Activated T-helper 1 cell treated with anti-CD3 and anti-CD28 coated beads, Interleukin-2, amount 50 U/mL, for 16 hours (primary cell): ENCODE results near the gene ASZ1.

ENCODE experiments used
- DNase-seq, 2 donors: peaks; one replicate each; pipeline ENCODE4 v3.0.0-alpha.2; 2020; ENCODE audit warnings: low read depth in 1 of 2, low spot score in 1 of 2

Gene ASZ1

DNA sequence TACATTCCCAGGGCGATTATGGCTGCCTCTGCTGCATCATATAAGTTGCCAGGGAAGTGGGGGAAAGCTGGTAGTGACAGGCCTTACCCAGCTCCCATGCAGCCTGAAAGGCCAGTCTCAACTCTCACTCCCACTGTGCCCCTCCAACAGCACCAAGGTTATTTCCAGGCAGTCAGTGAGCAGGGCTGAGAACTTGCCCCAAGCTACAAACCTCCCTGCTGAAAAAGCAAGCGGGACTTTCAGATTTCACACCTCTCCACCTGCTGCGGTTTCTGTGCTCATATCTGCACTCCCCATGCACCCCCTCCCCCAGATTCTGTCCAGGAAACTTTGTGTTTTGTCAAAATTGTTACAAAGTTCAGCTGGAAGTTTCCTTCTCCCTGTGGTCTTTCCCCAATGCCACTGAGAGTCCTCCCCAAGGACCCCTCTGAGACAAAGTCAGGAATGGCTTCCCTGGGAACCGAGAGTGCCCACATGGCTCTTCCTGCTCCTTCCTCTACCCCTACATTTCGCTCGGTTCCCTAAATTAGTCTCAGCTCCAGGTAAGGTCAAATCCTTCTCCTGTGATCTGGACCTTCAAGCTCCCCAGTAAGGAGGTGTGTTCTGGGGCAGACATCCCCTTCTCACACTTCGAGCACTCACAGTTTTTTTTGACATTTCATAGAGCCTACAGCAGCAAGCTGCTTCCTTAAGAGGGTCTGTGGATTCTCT lies 79.2 kb downstream of the ASZ1 start:
- DNase-seq = no peak

DNA sequence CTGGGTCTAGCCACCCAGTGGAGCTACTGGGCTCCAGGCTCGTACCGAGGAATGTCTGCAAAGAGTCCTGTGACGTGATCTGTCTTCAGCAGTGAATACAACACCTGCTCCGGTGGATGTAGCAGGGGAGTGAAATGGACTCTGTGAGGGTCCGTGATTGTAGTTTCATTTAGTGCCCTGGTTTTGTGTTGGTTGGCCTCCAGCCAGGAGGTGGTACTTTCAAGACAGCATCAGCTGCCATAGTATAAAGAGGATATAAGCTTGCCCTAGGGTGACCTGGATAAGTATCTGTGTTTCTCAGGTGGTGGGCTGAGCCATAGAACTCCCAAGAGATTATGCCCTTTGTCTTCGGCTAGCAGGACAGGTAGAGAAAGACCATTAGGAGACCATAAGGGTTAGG lies 79.8 kb downstream of the ASZ1 start:
- DNase-seq = no peak

DNA sequence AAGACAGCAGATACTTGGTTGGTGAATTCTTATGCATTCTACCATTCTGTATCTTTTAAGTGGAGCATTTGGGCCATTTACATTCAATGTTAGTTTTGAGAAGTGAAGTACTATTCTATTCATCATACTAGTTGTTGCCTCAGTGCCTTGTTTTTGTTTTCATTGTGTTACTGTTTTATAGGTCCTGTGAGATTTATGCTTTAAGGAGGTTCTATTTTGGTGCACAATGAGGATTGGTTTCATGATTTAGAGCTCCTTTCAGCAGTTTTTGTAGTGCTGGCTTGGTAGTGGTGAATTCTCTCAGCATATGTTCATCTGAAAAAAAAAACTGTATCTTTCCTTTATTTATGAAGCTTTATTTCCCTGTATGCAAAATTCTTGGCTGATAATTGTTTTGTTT lies 81.1 kb downstream of the ASZ1 start:
- DNase-seq = no peak

DNA sequence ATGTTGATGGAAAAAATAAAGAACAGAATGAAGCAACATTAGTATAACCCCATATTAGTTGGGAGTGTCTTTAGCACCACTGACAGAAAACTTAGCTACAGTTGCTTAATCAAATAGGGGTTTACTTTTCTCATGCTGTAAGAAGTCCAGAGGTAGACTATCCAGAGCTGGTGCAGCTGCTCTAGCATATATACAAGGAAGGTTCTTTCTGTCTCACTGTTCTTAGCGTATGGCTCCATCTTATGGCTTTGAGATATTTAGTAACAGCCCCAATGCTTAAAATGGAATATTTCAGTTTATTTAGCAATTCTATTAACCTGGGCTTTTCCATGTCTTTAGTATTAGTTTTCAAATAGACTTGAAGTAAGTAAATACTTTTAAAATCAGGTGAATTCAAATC lies 89.3 kb downstream of the ASZ1 start:
- no peak for DNase-seq

DNA sequence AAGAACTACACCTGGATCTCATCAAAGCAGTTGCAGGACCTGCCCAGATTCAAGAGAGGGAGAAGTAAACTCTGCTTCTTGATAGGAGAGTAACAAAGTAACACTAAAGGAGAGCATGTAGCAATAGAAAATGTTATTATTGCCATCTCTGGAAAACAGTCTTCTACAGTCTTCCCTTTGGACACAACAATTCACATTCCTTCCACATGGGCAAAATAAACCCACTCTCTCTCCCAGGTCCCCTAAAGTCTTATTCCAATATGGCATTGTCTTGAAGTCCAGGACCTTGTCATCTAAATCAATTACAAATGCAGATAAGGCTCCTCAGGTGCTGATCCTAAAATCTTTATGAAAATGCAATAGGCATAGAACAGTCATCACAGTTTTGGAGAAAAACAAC lies 94.1 kb downstream of the ASZ1 start:
- DNase-seq = no peak

DNA sequence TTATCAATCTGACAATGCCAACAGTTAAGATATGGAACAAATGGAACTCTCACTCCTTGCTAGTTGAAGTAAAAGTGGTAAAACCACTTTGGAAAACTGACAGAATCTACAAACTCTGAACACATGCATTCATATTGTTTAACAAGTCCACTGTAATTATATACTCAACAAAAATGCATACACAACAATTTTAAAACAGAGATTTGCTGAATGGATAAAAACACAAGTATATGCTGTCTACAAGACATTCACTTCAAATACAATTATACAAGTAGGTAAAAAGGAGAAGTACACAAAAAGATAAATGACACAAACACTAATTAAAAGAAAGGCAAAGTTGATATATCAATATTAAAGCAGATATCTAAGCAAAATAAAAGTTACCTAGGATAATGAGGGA lies 95.3 kb downstream of the ASZ1 start:
- no peak for DNase-seq

DNA sequence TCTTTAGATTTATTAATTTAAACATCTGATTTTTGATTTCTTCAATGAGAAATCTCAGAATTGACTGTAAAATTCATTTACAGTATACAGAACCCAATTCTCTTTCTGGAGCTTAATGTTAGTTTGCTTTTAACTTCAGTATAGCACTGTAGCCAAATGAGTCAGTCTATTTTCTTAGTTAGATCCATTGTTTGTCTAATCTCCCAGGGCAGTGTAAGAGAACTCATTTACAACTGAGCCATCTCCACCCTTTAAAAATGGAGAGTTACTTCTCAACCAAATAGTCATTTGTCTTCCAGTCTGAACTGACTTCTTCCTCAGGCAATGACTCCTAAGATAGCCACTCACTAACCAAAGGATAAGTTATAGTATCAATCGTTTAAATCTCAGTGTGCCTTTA lies 101.5 kb downstream of the ASZ1 start:
- DNase-seq = no peak

DNA sequence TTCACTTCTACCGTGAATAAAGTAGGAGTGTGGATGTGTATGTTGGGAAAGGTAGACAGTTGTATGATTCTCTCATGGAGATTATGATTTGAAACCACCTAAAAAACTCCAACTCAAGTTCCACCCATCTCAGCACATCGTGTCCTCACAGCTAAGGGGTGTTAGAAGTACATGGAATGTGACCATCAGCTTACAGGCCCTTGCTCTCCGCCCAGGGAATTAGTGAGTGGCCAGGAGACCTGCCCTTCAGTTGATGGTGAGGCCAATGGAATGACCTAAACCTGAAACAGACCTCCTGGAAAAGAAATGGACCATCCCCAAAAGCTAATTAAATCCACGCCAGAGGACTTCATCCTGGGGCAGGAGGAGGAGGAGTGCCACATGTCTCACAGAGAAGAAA lies 102.3 kb downstream of the ASZ1 start:
- DNase-seq = no peak

DNA sequence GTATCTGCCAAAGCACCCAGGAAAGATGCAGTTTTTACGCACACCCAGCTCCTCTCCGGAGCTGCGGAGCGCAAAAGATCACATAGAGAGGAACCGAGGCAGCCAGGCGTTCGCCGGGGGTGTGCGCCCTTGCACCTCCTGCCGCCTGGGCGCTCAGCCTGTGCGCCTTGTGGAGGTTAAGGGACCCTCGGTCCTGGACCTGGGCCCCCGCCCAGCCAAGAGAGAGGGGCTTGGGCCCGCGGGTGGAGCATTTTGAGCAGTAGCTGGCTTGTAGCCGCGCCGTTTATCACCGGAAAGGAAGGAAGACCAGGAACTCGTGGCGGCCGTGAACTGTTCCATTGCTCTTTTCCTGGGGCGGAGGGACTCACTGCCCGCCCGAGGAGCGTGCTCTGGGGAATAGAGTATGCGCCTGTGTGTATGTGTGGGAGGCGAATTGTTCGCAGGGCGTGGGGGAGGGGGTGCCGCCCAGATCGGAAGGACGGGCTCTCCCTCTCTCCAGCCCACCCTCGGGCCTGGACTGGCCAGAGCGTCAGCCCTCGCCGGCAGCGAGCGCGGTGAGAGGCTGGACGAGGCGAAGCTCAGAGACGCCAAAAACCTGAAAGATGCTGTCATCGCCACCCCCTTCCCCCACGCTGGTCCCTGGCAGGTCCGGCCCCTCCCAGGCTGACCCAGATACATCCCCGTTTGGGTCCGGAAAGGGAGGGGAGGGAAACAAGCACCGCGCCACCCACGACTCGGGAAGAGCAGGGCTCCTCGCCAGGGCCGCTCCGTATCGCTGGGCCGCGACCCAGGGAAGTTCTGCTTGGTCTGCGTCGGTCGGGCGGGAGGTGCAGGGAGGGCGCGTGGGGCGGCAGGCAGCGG lies 103.2 kb downstream of the ASZ1 start:
- no peak for DNase-seq

DNA sequence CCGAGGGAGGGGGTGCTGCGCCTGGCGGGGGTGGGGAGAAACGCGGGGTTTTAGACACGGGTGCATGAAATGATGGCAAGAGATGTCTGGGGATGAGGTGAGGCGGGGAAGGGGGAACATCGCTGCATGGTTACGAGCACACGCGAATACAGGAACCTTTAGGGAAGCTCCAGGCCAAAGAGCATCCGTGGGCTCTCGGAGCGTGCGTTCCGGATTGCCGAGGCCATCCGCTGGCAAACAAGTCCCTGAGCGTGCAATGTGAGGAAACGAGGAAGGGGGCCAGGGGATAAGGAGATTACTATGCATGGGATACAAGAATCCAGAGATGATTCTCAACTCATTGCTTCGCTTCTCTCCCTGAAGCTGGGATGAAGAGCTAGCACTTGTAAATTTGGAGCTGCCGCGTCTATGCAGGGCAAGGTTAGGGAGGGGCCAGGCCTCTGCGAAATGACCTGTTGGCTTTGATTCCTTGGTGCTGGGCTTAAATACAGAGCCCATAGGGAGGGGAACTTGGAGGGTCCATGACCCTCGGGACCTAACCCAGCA lies 103.9 kb downstream of the ASZ1 start:
- no peak for DNase-seq

DNA sequence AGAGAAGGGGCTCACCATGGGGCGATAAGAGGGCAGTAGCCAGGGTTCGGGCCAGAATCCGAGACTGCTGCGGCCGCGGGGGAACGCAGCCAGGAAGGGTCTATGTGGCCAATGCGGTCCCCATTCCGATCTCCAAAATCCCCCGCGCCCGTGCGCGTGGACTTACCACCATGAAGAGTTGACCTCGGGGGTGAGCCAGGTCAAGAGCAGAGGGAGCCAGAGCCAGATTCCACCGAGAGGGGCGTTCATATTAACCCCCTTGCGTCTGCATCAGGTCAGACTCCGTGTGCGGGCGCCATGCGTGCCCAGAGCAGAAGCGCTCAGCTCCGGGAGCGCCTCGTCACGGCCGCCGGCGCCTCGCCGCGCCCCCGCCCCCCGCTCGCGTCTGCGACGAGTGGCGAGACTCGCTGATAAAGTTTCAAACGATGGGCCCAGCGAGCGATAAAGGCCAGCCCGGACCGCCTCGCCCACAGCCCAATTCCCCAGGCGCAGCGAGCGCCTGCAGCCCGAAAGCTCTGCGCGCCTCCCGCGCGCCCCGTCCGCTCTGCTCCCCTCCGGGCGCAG lies 104.5 kb downstream of the ASZ1 start, which contains the start of gene WNT2:
Gene WNT2 (minus strand): TSS at position 318 of the 564 bp plus-strand sequence. CDS start 69 bp downstream, at position 249.
- DNase-seq = no peak

DNA sequence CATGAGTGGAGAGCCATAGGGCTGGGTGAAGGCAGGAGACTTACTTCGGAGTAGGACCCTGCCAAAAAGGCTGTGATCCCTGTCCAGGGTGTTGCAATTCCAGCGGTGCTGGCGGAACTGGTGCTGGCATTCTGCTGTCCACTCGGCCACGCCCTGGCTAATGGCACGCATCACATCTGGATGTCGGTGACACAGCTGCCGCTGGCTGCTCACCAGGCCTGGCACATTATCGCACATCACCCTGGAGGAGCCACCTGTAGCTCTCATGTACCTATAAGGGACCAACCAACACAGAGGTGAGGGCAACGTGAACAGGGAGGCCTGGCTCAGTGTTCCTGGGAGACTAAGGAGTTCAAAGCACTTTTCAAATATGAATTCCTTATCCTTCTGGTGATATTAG lies 106.8 kb downstream of the ASZ1 start:
- no peak for DNase-seq

DNA sequence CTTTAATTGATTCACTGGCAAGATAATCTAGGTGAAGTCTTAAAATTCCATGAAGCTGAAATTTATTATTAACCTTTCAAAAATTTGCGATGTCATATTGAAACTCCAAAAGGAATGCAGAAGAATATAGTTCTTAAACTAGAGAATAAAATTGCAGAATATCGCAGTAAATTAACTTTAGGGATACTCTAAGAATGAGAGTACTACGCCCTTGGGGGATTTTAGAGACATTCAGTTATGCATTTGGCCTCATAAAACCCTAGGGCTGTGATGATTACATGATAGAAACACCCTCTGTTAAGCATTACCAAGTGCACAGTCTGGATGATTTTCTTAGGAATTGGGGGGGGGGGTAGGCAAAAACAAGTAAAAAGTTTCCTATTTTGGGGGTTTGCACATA lies 108.1 kb downstream of the ASZ1 start:
- no peak for DNase-seq

DNA sequence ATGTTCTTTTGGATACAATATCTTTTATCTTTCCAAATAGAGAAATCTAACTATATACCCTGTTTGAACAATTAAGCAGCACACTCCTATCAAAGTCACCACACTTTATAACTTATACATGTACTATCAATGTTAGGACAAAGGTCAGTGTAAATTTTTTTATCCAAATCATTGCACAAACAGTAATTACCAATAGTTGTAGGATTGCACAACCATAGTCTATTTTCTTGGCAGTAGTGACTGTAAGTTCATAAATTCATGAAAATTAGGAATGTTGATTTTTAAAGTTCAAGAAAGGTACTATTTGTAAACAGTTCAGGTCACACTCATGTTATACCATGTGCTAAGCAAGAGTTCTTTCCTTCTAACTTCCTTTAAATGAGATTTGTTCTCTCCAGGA lies 113.7 kb downstream of the ASZ1 start:
- no peak for DNase-seq
